DND-41 (cell line): ENCODE results near the gene TCEA2.

Experiments used
- ATAC-seq: fragments of 200-7000 bp; cut with Tn5 transposase; 3 replicates; pipeline ENCODE4 v1.9.1; 2021; ENCODE audit warnings: low read depth; ENCODE audit not compliant: insufficient read depth
- DNase-seq: peaks from one replicate; pipeline ENCODE4 v3.0.0-alpha.2; 2020
- H2AFZ ChIP-seq: 2 replicates; pipeline ENCODE4 v1.6.0; 2012; ENCODE audit warnings: low read depth, low read length
- H3K27ac ChIP-seq: 2 replicates; pipeline ENCODE4 v1.5.1; 2012; ENCODE audit warnings: low read length, inconsistent platforms
- H3K27me3 ChIP-seq: fragments of 200-600 bp; sonication (generic); 2 replicates; pipeline ENCODE4 v1.6.0; 2012; ENCODE audit warnings: low read length, mild to moderate bottlenecking, inconsistent platforms; ENCODE audit not compliant: insufficient read depth, poor library complexity
- H3K36me3 ChIP-seq: 2 replicates; pipeline ENCODE4 v1.5.1; 2012; ENCODE audit warnings: low read length, inconsistent platforms; ENCODE audit not compliant: insufficient read depth
- H3K4me1 ChIP-seq: 2 replicates; pipeline ENCODE4 v1.5.1; 2012; ENCODE audit warnings: mild to moderate bottlenecking, low read length; ENCODE audit not compliant: insufficient read depth
- H3K4me2 ChIP-seq: 2 replicates; pipeline ENCODE4 v1.6.0; 2012; ENCODE audit warnings: mild to moderate bottlenecking, moderate library complexity, low read length, inconsistent platforms; ENCODE audit not compliant: insufficient read depth
- H3K4me3 ChIP-seq, 2 experiments: fragments of 200-600 bp in 1 of 2; shearing (Covaris generic) in 1 of 2; 2 replicates each; pipeline ENCODE4 v1.5.1; 2012 to 2016; ENCODE audit warnings: inconsistent platforms in 2 of 2, low read length in 2 of 2, mild to moderate bottlenecking in 2 of 2, low read depth in 1 of 2, moderate library complexity in 1 of 2
- H3K79me2 ChIP-seq: 2 replicates; pipeline ENCODE4 v1.6.0; 2012; ENCODE audit warnings: low read length, inconsistent platforms; ENCODE audit not compliant: insufficient read depth
- H3K9ac ChIP-seq: 2 replicates; pipeline ENCODE4 v1.6.0; 2012; ENCODE audit warnings: low read depth, mild to moderate bottlenecking, inconsistent platforms, low read length, moderate library complexity
- H3K9me3 ChIP-seq: 2 replicates; pipeline ENCODE4 v1.5.1; 2012; ENCODE audit warnings: low read length, moderate library complexity, mild to moderate bottlenecking, inconsistent platforms; ENCODE audit not compliant: insufficient read depth, severe bottlenecking
- H4K20me1 ChIP-seq: 2 replicates; pipeline ENCODE4 v1.6.0; 2012; ENCODE audit warnings: low read length; ENCODE audit not compliant: insufficient read depth
- EZH2 ChIP-seq: IDR thresholded peaks from 3 replicates; pipeline ENCODE4 v1.6.1; 2012; ENCODE audit warnings: borderline replicate concordance, low read depth, mild to moderate bottlenecking, moderate library complexity, low read length, inconsistent platforms; ENCODE audit not compliant: severe bottlenecking
- TF ChIP-seq, protein P1 (sequence below): IDR thresholded peaks from 2 replicates; pipeline ENCODE4 v1.5.1; 2012; ENCODE audit warnings: borderline replicate concordance, low read length, moderate library complexity, mild to moderate bottlenecking; ENCODE audit not compliant: poor library complexity, severe bottlenecking; ENCODE audit errors: extremely low read depth

The TCEA2 gene

DNA sequence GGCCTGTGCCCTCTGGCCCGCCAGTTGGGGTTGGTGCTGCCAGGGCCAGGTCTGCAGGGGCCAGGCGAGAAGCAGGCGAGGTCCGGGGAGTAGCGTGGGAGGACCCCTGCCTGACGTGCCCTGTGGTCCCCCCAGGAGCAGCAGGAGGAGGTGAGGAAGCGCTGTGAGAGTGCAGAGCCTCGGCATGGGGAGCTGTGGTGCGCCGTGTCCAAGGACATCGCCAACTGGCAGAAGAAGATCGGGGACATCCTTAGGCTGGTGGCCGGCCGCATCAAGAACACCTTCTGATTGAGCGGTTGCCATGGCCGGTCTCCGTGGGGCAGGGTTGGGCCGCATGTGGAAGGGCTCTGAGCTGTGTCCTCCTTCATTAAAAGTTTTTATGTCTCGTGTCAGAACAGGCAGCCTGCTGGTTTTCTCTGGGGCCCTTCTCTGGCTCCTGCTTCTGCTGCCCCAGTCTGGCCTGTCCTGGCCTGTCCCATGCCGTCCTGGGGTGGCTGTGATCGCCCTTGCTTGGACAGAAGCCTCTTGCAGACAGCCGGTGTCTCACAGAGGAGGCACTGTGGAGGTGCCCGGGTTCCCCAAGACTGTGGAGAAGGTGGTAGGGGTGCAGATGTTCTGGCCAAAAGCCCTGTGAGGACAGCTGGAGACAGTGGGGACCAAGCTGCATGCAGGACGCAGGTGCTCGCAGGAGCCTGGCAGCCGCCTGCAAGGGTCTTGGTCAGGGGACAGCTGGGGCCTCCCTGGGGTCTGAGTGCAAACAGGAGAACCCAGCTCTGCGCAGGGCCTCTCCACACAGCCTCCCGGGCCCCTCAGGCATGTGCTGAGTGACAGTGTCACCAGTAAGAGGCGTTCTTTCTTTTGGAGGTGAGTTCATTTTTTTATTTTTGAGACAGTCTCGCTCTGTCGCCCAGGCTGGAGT lies 30.0 kb upstream of the TCEA2 start:
- Histone ChIP-seq H3K4me2 (no peak overlapping the region), H3K9ac (no peak overlapping the region), H3K4me1 (peaks cover 5% of the 10 kb centered on the region), H4K20me1 (peaks cover 12% of the 10 kb centered on the region), H3K27ac (no peak overlapping the region), H3K36me3 (peaks cover 65% of the 10 kb centered on the region), H3K79me2 (no peaks in the 10 kb centered on the region), H2AFZ (no peak overlapping the region), H3K9me3 (no peaks in the 10 kb centered on the region), H3K27me3 (no peaks in the 10 kb centered on the region), H3K4me3 (no peak overlapping the region)
- ATAC-seq (no peak), DNase-seq (no peak)
- TF ChIP-seq, protein P1, sequence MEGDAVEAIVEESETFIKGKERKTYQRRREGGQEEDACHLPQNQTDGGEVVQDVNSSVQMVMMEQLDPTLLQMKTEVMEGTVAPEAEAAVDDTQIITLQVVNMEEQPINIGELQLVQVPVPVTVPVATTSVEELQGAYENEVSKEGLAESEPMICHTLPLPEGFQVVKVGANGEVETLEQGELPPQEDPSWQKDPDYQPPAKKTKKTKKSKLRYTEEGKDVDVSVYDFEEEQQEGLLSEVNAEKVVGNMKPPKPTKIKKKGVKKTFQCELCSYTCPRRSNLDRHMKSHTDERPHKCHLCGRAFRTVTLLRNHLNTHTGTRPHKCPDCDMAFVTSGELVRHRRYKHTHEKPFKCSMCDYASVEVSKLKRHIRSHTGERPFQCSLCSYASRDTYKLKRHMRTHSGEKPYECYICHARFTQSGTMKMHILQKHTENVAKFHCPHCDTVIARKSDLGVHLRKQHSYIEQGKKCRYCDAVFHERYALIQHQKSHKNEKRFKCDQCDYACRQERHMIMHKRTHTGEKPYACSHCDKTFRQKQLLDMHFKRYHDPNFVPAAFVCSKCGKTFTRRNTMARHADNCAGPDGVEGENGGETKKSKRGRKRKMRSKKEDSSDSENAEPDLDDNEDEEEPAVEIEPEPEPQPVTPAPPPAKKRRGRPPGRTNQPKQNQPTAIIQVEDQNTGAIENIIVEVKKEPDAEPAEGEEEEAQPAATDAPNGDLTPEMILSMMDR = no peak
- TF ChIP-seq EZH2 = no peak

DNA sequence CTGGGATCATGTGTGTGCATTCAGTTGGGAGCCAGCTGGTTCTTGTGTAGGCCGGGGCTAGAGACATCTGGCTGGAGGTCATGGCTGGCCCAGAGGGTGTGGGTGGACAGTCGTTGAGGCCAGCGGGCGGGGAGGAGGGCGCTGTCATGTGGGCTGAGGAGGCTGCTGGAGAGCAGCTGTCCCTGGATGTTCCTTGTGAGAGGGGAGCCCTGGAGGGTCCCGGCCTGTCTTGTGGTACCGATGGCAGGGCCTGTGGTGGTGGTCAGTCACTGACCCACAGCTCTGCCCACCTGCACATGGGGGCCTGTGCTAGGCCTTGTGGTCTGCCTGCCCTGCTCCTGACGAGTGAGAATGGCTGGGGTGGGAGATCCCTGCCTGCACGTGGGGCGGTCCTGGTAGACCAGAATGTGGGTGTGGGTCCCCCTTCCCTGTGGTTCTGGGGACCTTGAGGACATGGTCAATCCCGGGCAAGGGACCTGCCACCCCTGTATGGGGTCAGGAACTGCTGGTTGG lies 29.0 kb upstream of the TCEA2 start:
- ATAC-seq (no peak), DNase-seq (no peak)
- Histone ChIP-seq H3K9ac (no peak overlapping the region), H3K9me3 (no peaks in the 10 kb centered on the region), H2AFZ (no peak overlapping the region), H3K4me2 (no peak overlapping the region), H3K4me1 (peaks cover 16% of the 10 kb centered on the region), H3K4me3 (no peak overlapping the region), H3K36me3 (peaks cover 56% of the 10 kb centered on the region), H3K27ac (no peak overlapping the region), H3K27me3 (peaks cover 8% of the 10 kb centered on the region), H4K20me1 (peaks cover 10% of the 10 kb centered on the region; the same call in 1 of the 2 replicates), H3K79me2 (no peaks in the 10 kb centered on the region)
- TF ChIP-seq EZH2 = no peak
- TF ChIP-seq, protein P1 = no peak

DNA sequence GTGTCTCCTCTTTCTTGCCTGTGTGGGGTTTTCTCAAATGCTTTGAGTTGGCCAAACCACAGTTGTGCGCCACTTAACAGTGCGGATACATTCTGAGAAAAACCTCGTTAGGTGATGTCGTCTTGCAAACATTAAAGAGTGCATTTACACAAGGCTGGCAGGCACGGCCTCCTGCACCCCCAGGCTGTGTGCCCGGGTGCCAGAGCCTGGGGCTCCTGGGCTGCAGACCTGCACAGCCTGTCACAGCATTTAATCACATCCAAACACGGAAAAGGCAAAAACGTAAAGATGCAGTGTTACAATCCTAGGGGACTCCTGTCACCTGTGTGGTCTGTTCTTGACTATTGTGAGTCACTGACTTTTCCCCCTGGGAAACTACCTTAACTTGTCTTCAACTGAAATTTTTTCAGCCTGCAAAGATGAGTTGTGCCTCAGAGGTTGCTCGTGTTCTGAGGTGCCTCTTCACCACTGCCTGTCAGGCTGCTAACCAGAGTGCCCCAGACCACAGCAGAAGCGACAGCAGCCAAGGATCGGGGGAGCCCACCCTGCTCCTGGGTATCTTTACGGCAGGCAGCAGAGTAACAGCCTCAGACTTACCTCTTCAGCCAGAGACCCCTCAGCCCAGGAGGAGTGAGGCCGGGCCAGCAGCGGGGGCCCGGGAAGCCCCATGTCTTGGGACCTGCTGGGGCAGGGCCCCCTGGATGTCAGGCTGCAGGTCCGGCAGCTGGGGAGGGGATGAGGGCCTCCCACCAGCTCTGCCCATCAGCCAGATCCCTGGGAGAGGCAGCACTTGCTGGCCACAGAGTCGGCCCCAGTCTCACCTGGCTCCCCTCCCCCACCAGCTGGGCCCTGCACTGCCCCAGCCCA lies 27.7 kb upstream of the TCEA2 start:
- H4K20me1 ChIP-seq = peaks cover 18% of the 10 kb centered on the region; the same call in 1 of the 2 replicates
- peaks cover 21% of the 10 kb centered on the region for H3K4me1 ChIP-seq
- no peaks in the 10 kb centered on the region for H3K9me3 ChIP-seq
- no peak overlapping the region for H2AFZ ChIP-seq
- DNase-seq (peak; percentile 44), ATAC-seq (no peak)
- H3K79me2 ChIP-seq = no peaks in the 10 kb centered on the region
- no peak overlapping the region for H3K9ac ChIP-seq
- H3K27ac ChIP-seq = peak overlapping the region; percentile 25; the same call in 1 of the 2 replicates
- peaks cover 20% of the 10 kb centered on the region for H3K27me3 ChIP-seq
- no peak overlapping the region for H3K4me3 ChIP-seq
- no peak for TF ChIP-seq EZH2
- TF ChIP-seq, protein P1 = no peak
- peaks cover 43% of the 10 kb centered on the region for H3K36me3 ChIP-seq
- no peak overlapping the region for H3K4me2 ChIP-seq
